GM12878 (cell line): ENCODE results near the gene THAP4. TPM values are rescaled to one million over a fixed set of nuclear protein-coding genes. Genes with fewer than 3 reads are reported as not detected.

Experiments
- ATAC-seq: fragments of 200-7000 bp; cut with Tn5 transposase; 3 replicates; pipeline ENCODE4 v1.9.1; 2020; ENCODE audit warnings: mild to moderate bottlenecking, moderate library complexity
- BruUV-seq: library from RNA; stranded (reverse); fragments of 400-500 nt; replicated peaks from 2 replicates; lab custom pipeline; 2021; lab: Mats Ljungman, UMichigan
- CTCF ChIA-PET: fragments of 300-600 bp; sonication (Branson Sonifier 250); formaldehyde crosslinking; extraction: SDS; loops from one replicate; lab custom pipeline; 2021; ENCODE audit warnings: inconsistent platforms; lab: Yijun Ruan, JAX
- POLR2A ChIA-PET: fragments of 350-600 bp; formaldehyde crosslinking; extraction: SDS; loops from one replicate; lab custom pipeline; 2021; ENCODE audit warnings: inconsistent platforms; lab: Charles Lee
- RAD21 ChIA-PET: fragments of 300-600 bp; sonication (Branson Sonifier 250); formaldehyde crosslinking; loops from one replicate; lab custom pipeline; 2023; ENCODE audit warnings: antibody characterized with exemption; ENCODE audit not compliant: unreplicated experiment; lab: Charles Lee
- SMC1A ChIA-PET: fragments of 300-600 bp; sonication (Branson Sonifier 250); formaldehyde crosslinking; loops from one replicate; lab custom pipeline; 2023; ENCODE audit not compliant: unreplicated experiment, uncharacterized antibody; lab: Charles Lee
- DNase-seq: peaks from one replicate; pipeline ENCODE4 v3.0.0-alpha.2; 2011; ENCODE audit warnings: low read depth, low spot score
- FAIRE-seq: peaks from 3 replicates; lab custom pipeline; 2011; peaks lifted over from hg19 to GRCh38; lab: Jason Lieb, UNC
- H2AFZ ChIP-seq: 2 replicates; pipeline ENCODE4 v1.6.0; 2011; ENCODE audit warnings: low read depth, low read length, control low read depth; ENCODE audit not compliant: control insufficient read depth
- H3K27ac ChIP-seq: 2 replicates; pipeline ENCODE4 v1.5.1; 2011; ENCODE audit warnings: control low read depth; ENCODE audit not compliant: control insufficient read depth, insufficient read depth
- H3K27me3 ChIP-seq, 2 experiments: replicated peaks in 1 of 2; 2 replicates each; pipeline versions ENCODE4 v1.6.0 to v1.6.1; 2011; ENCODE audit warnings: low read length in 1 of 2; ENCODE audit not compliant: control insufficient read depth in 2 of 2, insufficient read depth in 2 of 2
- H3K36me3 ChIP-seq, 2 experiments: 2 replicates each; pipeline ENCODE4 v1.5.1; 2011; ENCODE audit warnings: low read length in 1 of 2; ENCODE audit not compliant: control insufficient read depth in 2 of 2, insufficient read depth in 2 of 2
- H3K4me1 ChIP-seq: 2 replicates; pipeline ENCODE4 v1.6.1; 2011; ENCODE audit warnings: mild to moderate bottlenecking, low read length, moderate library complexity, mixed read lengths; ENCODE audit not compliant: control insufficient read depth, insufficient read depth
- H3K4me2 ChIP-seq: 2 replicates; pipeline ENCODE4 v1.6.0; 2011; ENCODE audit warnings: control low read depth; ENCODE audit not compliant: control insufficient read depth, insufficient read depth
- H3K4me3 ChIP-seq: fragments of 200-600 bp; sonication (generic); 2 replicates; pipeline ENCODE4 v1.5.1; 2016
- H3K79me2 ChIP-seq: 2 replicates; pipeline ENCODE4 v1.6.0; 2011; ENCODE audit warnings: low read length; ENCODE audit not compliant: control insufficient read depth, insufficient read depth
- H3K9ac ChIP-seq: 2 replicates; pipeline ENCODE4 v1.8.0; 2011; ENCODE audit warnings: low read length, control low read depth, mixed read lengths; ENCODE audit not compliant: control insufficient read depth, insufficient read depth
- H3K9me3 ChIP-seq: replicated peaks from 3 replicates; pipeline ENCODE4 v1.5.1; 2011; ENCODE audit warnings: mild to moderate bottlenecking, low read length; ENCODE audit not compliant: control insufficient read depth, insufficient read depth
- H4K20me1 ChIP-seq: 2 replicates; pipeline ENCODE4 v1.6.0; 2011; ENCODE audit not compliant: control insufficient read depth, insufficient read depth
- ATF3 ChIP-seq: IDR thresholded peaks from 2 replicates; pipeline ENCODE4 v1.6.1; 2011; ENCODE audit warnings: low read depth, mild to moderate bottlenecking, low read length, moderate library complexity, borderline replicate concordance; ENCODE audit errors: extremely low read depth
- CHD1 ChIP-seq: IDR thresholded peaks from 2 replicates; pipeline ENCODE4 v1.6.1; 2012; ENCODE audit warnings: low read depth, low read length, improper control_type of control experiment
- IKZF2 ChIP-seq, 2 experiments: fragments of 450-650 bp; IDR thresholded peaks; 2 replicates each; pipeline ENCODE4 v1.6.1; 2017; ENCODE audit warnings: mild to moderate bottlenecking in 2 of 2, moderate library complexity in 2 of 2
- KAT2A ChIP-seq: conservative IDR thresholded peaks from 2 replicates; pipeline ENCODE4 v1.6.1; 2011; ENCODE audit warnings: low read depth, low read length; ENCODE audit not compliant: control insufficient read depth
- MTA2 ChIP-seq: fragments of 450-650 bp; IDR thresholded peaks from 2 replicates; pipeline ENCODE4 v1.6.1; 2016; ENCODE audit warnings: low read depth, mild to moderate bottlenecking, moderate library complexity
- SP1 ChIP-seq: IDR thresholded peaks from one replicate; pipeline ENCODE4 v1.6.1; 2011; ENCODE audit warnings: low read depth, low read length
- TCF12 ChIP-seq: IDR thresholded peaks from 2 replicates; pipeline ENCODE4 v1.6.1; 2011; ENCODE audit warnings: low read depth, mild to moderate bottlenecking, low read length
- ZNF384 ChIP-seq: IDR thresholded peaks from 2 replicates; pipeline ENCODE4 v1.6.1; 2012; ENCODE audit warnings: low read depth, mild to moderate bottlenecking, low read length, improper control_type of control experiment, borderline replicate concordance
- ZNF592 ChIP-seq: fragments of 450-650 bp; IDR thresholded peaks from 2 replicates; pipeline ENCODE4 v1.6.1; 2017; ENCODE audit warnings: mild to moderate bottlenecking, moderate library complexity
- ZZZ3 ChIP-seq: IDR thresholded peaks from 2 replicates; pipeline ENCODE4 v1.6.1; 2011; ENCODE audit warnings: low read depth; ENCODE audit not compliant: control insufficient read depth, insufficient read length
- WGBS: methylation state at CpG from one replicate; pipeline ENCODE4 v1.1.6; 2016; ENCODE audit warnings: low lambda C conversion rate; ENCODE audit not compliant: insufficient replicate concordance, insufficient coverage; ENCODE audit errors: missing lambda C conversion rate; 5-methylcytosine and 5-hydroxymethylcytosine counted together
- in situ Hi-C: fragments of 300-500 bp; cut with MboI; formaldehyde crosslinking; loops from 9 replicates; pipeline ENCODE4 v1.14.3; 2018; ENCODE audit warnings: mixed read lengths
- intact Hi-C: fragments of 100-400 bp; cut with micrococcal nuclease; formaldehyde crosslinking; loops from one replicate; pipeline ENCODE4 v1.14.2; 2022; ENCODE audit not compliant: unreplicated experiment
- polyA plus RNA-seq, 11 experiments: library from polyadenylated mRNA; depleted of rRNA in 4 of 11; unstranded in 6 of 11; stranded (reverse) in 5 of 11; fragments of >200 nt; fragmentation: Nextera tagmentation in 4 of 11; fragmentation: Illumina TruSeq in 1 of 11; extraction: Ambion mirVana in 4 of 11; extraction: Trizol in 1 of 11; gene quantifications; 1 replicate in 1 of 11; 2 replicates in 10 of 11; pipeline versions ENCODE4 v1.2.1 to v1.2.3, GENCODE V29; 2011 to 2016; ENCODE audit warnings: inconsistent platforms in 2 of 11, missing spikeins in 2 of 11, low read depth in 1 of 11
- total RNA-seq, 4 experiments: library from RNA; depleted of rRNA in 3 of 4; stranded (reverse); fragments of >200 nt in 3 of 4; fragmentation: Illumina TruSeq in 1 of 4; extraction: Trizol in 1 of 4; gene quantifications; 2 replicates each; pipeline versions ENCODE4 v1.2.1 to v1.2.3, GENCODE V29; 2013 to 2021
- TF ChIP-seq, protein P1 (sequence below), 3 experiments: IDR thresholded peaks in 2 of 3; conservative IDR thresholded peaks in 1 of 3; 2 replicates each; pipeline ENCODE4 v1.5.1; 2011; ENCODE audit warnings: low read depth in 3 of 3, low read length in 3 of 3, mild to moderate bottlenecking in 3 of 3, control low read depth in 2 of 3, moderate library complexity in 2 of 3, inconsistent platforms in 1 of 3, mixed read lengths in 1 of 3; ENCODE audit not compliant: control insufficient read depth in 2 of 3, insufficient read depth in 1 of 3; ENCODE audit errors: extremely low read depth in 1 of 3
- TF ChIP-seq, protein P2 (sequence below): fragments of 450-650 bp; formaldehyde crosslinking; IDR thresholded peaks from 2 replicates; pipeline ENCODE4 v1.5.0; 2022; ENCODE audit warnings: mild to moderate bottlenecking, missing genetic modification characterization

THAP4 gene
- total and polyA plus RNA-seq, 10 of the 15 experiments (the other 5 are each of a cell fraction or from before 2014, with no cell fraction given) = 12.9 to 67.7 (median 44.5) TPM

- no peaks in the 10 kb centered on the region for H3K27me3 ChIP-seq
- WGBS = 75% methylated on average over 23 of the region's 23 CpGs
- H3K4me1 ChIP-seq = no peaks in the 10 kb centered on the region
- no peaks in the 10 kb centered on the region for H3K79me2 ChIP-seq
- in situ Hi-C loops (no loop called here), intact Hi-C loops (no loop called here)
- POLR2A ChIA-PET = no interaction called here
- no peak overlapping the region for H3K27ac ChIP-seq
- H3K4me3 ChIP-seq = no peak overlapping the region
- no peak for ATAC-seq
- H4K20me1 ChIP-seq = no peaks in the 10 kb centered on the region
- CTCF ChIA-PET = no interaction called here
- SMC1A ChIA-PET = no interaction called here
- no peaks in the 10 kb centered on the region for H3K9me3 ChIP-seq
- RAD21 ChIA-PET = no interaction called here
- DNase-seq = no peak
- H2AFZ ChIP-seq = no peak overlapping the region
- H3K4me2 ChIP-seq = no peak overlapping the region
- H3K36me3 ChIP-seq = no peaks in the 10 kb centered on the region
- no peak for FAIRE-seq
- BruUV-seq = no TSS peak
- TF ChIP-seq CHD1 = no peak
- no peak for TF ChIP-seq ZNF592
- no peak for TF ChIP-seq SP1
- no peak for TF ChIP-seq KAT2A
- no peak for TF ChIP-seq ZZZ3
- TF ChIP-seq TCF12 = no peak
- TF ChIP-seq ATF3 = no peak
- TF ChIP-seq, protein P1, sequence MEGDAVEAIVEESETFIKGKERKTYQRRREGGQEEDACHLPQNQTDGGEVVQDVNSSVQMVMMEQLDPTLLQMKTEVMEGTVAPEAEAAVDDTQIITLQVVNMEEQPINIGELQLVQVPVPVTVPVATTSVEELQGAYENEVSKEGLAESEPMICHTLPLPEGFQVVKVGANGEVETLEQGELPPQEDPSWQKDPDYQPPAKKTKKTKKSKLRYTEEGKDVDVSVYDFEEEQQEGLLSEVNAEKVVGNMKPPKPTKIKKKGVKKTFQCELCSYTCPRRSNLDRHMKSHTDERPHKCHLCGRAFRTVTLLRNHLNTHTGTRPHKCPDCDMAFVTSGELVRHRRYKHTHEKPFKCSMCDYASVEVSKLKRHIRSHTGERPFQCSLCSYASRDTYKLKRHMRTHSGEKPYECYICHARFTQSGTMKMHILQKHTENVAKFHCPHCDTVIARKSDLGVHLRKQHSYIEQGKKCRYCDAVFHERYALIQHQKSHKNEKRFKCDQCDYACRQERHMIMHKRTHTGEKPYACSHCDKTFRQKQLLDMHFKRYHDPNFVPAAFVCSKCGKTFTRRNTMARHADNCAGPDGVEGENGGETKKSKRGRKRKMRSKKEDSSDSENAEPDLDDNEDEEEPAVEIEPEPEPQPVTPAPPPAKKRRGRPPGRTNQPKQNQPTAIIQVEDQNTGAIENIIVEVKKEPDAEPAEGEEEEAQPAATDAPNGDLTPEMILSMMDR (IDR thresholded peaks at IDR 0.05 in 2 of 3, conservative IDR thresholded peaks at IDR 0.05 in 1 of 3; ENCODE audit: control insufficient read depth in 2 of 3, extremely low read depth in 1 of 3, insufficient read depth in 1 of 3, low read depth in 3 of 3, low read length in 3 of 3) = no peak
- TF ChIP-seq IKZF2 (IDR thresholded peaks at IDR 0.05) = no peak
- TF ChIP-seq MTA2 = no peak
- no peak for TF ChIP-seq ZNF384
- TF ChIP-seq, protein P2, sequence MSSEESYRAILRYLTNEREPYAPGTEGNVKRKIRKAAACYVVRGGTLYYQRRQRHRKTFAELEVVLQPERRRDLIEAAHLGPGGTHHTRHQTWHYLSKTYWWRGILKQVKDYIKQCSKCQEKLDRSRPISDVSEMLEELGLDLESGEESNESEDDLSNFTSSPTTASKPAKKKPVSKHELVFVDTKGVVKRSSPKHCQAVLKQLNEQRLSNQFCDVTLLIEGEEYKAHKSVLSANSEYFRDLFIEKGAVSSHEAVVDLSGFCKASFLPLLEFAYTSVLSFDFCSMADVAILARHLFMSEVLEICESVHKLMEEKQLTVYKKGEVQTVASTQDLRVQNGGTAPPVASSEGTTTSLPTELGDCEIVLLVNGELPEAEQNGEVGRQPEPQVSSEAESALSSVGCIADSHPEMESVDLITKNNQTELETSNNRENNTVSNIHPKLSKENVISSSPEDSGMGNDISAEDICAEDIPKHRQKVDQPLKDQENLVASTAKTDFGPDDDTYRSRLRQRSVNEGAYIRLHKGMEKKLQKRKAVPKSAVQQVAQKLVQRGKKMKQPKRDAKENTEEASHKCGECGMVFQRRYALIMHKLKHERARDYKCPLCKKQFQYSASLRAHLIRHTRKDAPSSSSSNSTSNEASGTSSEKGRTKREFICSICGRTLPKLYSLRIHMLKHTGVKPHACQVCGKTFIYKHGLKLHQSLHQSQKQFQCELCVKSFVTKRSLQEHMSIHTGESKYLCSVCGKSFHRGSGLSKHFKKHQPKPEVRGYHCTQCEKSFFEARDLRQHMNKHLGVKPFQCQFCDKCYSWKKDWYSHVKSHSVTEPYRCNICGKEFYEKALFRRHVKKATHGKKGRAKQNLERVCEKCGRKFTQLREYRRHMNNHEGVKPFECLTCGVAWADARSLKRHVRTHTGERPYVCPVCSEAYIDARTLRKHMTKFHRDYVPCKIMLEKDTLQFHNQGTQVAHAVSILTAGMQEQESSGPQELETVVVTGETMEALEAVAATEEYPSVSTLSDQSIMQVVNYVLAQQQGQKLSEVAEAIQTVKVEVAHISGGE (CRISPR knock-in tag) = no peak
- H3K9ac ChIP-seq = no peak overlapping the region
These were observed 67.1 kb downstream of the THAP4 start for GRCh38 chr2:241569831-241570281.
